Measurements from ENCODE around the gene ATF1.

DNA sequence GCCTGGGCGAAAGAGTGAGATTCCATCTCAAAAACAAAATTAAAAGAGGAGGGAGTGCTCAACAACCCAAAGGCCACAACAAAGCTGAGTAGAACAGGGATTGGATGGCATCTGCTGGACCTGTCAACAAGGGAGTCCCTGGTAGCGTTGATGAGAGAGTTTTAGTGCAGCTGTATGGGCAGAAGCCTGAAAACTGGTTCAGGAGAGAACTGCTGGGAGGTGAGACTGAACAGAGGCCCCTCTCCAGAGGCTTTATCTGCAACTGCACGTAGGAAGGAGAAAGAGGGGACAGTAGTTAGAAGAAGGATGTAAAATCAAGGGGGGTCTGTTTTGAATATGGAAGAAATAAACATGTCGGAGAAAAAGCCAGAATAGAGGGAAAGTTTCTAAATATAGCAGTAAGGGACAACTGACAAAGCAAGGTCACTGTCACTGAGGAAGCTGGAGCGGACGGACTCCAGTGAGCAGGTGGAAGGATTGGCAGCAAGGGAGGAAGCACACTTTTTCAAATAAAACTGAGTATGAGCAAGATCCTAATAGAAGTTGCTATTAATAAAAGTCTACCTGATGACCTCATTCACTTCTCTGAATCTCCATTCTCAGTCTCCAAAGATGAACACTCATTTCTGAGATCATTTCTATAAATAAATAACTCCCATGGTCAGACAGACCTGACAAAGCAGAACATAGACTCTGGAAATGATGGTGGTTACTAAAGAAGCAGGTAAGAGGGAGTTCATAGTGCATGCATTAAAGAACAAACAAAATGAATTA is 11.8 kb upstream of the ATF1 start:
- TF ChIP-seq POLR2A (IDR thresholded peaks at IDR 0.05) = no peak
- TF ChIP-seq, protein P1, sequence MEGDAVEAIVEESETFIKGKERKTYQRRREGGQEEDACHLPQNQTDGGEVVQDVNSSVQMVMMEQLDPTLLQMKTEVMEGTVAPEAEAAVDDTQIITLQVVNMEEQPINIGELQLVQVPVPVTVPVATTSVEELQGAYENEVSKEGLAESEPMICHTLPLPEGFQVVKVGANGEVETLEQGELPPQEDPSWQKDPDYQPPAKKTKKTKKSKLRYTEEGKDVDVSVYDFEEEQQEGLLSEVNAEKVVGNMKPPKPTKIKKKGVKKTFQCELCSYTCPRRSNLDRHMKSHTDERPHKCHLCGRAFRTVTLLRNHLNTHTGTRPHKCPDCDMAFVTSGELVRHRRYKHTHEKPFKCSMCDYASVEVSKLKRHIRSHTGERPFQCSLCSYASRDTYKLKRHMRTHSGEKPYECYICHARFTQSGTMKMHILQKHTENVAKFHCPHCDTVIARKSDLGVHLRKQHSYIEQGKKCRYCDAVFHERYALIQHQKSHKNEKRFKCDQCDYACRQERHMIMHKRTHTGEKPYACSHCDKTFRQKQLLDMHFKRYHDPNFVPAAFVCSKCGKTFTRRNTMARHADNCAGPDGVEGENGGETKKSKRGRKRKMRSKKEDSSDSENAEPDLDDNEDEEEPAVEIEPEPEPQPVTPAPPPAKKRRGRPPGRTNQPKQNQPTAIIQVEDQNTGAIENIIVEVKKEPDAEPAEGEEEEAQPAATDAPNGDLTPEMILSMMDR (IDR thresholded peaks at IDR 0.05) = no peak
